ENCODE measurements around the gene AKIRIN1. TPM values are rescaled to one million over a fixed set of nuclear protein-coding genes. Genes with fewer than 3 reads are reported as not detected.
A peak's percentile ranks its signal among the peaks of the same experiment; 100 is the strongest.

Gene AKIRIN1
- total RNA-seq, 3 donors from 2014 or later (not counting 1 experiment from before 2014, with no cell fraction given), result 70.4 to 80.7 (median 73.2) TPM

GRCh38 chr1:38989979-38990378 lies 1.1 kb upstream of the AKIRIN1 start:
- H3K27me3 ChIP-seq (ENCODE audit: control insufficient read depth, insufficient read depth, low read length), result no peaks in the 10 kb centered on the region
- TF ChIP-seq, protein P1, sequence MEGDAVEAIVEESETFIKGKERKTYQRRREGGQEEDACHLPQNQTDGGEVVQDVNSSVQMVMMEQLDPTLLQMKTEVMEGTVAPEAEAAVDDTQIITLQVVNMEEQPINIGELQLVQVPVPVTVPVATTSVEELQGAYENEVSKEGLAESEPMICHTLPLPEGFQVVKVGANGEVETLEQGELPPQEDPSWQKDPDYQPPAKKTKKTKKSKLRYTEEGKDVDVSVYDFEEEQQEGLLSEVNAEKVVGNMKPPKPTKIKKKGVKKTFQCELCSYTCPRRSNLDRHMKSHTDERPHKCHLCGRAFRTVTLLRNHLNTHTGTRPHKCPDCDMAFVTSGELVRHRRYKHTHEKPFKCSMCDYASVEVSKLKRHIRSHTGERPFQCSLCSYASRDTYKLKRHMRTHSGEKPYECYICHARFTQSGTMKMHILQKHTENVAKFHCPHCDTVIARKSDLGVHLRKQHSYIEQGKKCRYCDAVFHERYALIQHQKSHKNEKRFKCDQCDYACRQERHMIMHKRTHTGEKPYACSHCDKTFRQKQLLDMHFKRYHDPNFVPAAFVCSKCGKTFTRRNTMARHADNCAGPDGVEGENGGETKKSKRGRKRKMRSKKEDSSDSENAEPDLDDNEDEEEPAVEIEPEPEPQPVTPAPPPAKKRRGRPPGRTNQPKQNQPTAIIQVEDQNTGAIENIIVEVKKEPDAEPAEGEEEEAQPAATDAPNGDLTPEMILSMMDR (IDR thresholded peaks at IDR 0.05), result no peak
- peak overlapping the region; percentile 77 to 84 for H3K27ac Mint-ChIP-seq
- H3K4me1 Mint-ChIP-seq, result peaks cover 22 to 28% of the 10 kb centered on the region in 2 donors
- peaks cover 0 to 3% of the 10 kb centered on the region in 2 donors for H3K27me3 Mint-ChIP-seq (ENCODE audit: low read depth in 2 of 2)
- H3K4me1 ChIP-seq (ENCODE audit: control insufficient read depth, insufficient read depth, low read length), result peaks cover 20% of the 10 kb centered on the region
- no peaks in the 10 kb centered on the region for H3K9me3 ChIP-seq (ENCODE audit: control insufficient read depth, insufficient read depth, low read length)
- no peaks in the 10 kb centered on the region for H3K9me3 Mint-ChIP-seq
- 87% methylated on average over 2 of the region's 2 CpGs for WGBS (ENCODE audit: insufficient coverage)
- no peaks in the 10 kb centered on the region for H3K36me3 ChIP-seq (ENCODE audit: control insufficient read depth, insufficient read depth, low read length)
- intact Hi-C loops (cut with micrococcal nuclease), result loop anchor here (2.0 kb wide), 1 partner anchor 37 kb away; the partner anchor contains the start of gene NDUFS5
- H3K36me3 Mint-ChIP-seq, result no peaks in the 10 kb centered on the region
- ATAC-seq (no peak), DNase-seq (no peak)
- no peak overlapping the region for H3K4me3 ChIP-seq (ENCODE audit: low read length)
- peak overlapping the region; percentile 82 for H3K4me3 Mint-ChIP-seq
- H3K27ac ChIP-seq (ENCODE audit: low read length), result peak overlapping the region; percentile 93

DNA sequence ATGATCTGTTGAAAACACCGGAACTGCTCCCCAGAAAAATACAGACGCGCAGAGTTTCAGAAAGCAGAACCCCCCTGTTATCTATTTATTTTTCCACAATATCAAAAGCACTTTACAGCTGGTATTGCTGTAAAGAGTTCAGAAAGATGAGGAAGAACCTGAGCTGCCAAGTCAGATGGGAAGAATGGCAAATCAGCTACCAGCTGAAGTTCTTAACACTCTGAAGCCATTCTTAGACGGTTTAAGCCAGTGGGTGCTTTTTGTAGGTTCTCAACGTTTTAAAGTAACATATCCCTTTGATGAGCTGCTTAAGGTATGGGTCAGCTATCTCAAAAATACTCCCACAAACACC lies 714 bp upstream of the AKIRIN1 start:
- ATAC-seq (no peak), DNase-seq (no peak)
- WGBS (ENCODE audit: insufficient coverage), result 37% methylated on average over 3 of the region's 5 CpGs
- Mint-ChIP-seq H3K4me3 (peak overlapping the region; percentile 82), H3K4me1 (peaks cover 26 to 32% of the 10 kb centered on the region in 2 donors), H3K27me3 (ENCODE audit: low read depth in 2 of 2) (peaks cover 0 to 3% of the 10 kb centered on the region in 2 donors), H3K27ac (peak overlapping the region; percentile 77 to 84), H3K36me3 (no peaks in the 10 kb centered on the region), H3K9me3 (no peaks in the 10 kb centered on the region)
- intact Hi-C loops (cut with micrococcal nuclease), result loop anchor here (2.0 kb wide), 1 partner anchor 36 kb away; the partner anchor contains the start of gene NDUFS5
- H3K27ac ChIP-seq (ENCODE audit: low read length), result peak overlapping the region; percentile 93
- peak overlapping the region; percentile 64 for H3K4me3 ChIP-seq (ENCODE audit: low read length)
- peaks cover 20% of the 10 kb centered on the region for H3K4me1 ChIP-seq (ENCODE audit: control insufficient read depth, insufficient read depth, low read length)
- H3K36me3 ChIP-seq (ENCODE audit: control insufficient read depth, insufficient read depth, low read length), result no peaks in the 10 kb centered on the region
- H3K9me3 ChIP-seq (ENCODE audit: control insufficient read depth, insufficient read depth, low read length), result no peaks in the 10 kb centered on the region
- TF ChIP-seq, protein P1 (IDR thresholded peaks at IDR 0.05), result no peak
- H3K27me3 ChIP-seq (ENCODE audit: control insufficient read depth, insufficient read depth, low read length), result no peaks in the 10 kb centered on the region

DNA sequence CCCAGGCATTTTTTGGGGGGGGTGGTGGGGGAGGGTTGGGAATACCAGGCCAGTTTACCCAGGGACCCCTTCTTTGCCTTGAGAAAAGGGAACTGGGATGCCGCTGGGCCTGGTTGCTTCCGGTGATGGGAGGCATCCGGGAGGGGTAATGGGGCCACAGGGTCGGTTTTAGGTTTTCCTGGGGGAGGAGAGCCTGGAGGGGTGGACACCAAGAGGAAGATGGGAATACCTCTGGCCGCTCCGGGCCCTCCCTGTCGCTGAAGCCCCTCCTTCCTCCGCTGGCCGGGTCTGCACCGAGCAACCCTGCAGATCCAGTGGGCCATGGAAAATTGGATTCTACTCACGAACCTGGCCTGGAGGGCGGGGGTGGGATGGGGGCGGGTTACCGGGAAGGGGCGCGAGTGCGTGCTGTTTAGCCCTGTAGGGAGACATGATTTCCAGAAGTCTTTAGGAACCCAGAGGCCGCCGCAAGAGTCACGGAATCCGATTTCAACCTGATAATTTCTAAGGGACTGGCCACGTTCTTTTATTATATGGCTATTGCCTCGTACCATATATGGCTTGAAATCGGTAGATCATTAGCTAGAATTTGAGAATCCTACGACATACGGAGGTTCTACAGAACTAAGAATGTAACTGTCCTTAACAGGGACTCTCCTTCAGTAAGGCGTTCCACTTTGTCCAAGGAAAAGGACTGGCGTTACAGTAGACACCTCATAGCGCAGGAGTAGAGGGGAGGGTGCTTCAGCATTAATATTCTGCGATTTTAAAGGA lies 749 bp downstream of the AKIRIN1 start:
- DNase-seq (peak in 1 of 2 donors; percentile 23), ATAC-seq (no peak)
- intact Hi-C loops (cut with micrococcal nuclease), result loop anchor here (2.0 kb wide), 1 partner anchor 35 kb away; the partner anchor contains the start of gene NDUFS5
- H3K36me3 Mint-ChIP-seq, result no peaks in the 10 kb centered on the region
- H3K27ac Mint-ChIP-seq, result peak overlapping the region; percentile 76 to 77
- TF ChIP-seq, protein P1 (IDR thresholded peaks at IDR 0.05), result no peak
- H3K9me3 ChIP-seq (ENCODE audit: control insufficient read depth, insufficient read depth, low read length), result no peaks in the 10 kb centered on the region
- H3K4me3 ChIP-seq (ENCODE audit: low read length), result peak overlapping the region; percentile 64
- H3K27me3 Mint-ChIP-seq (ENCODE audit: low read depth in 2 of 2), result no peaks in the 10 kb centered on the region
- H3K36me3 ChIP-seq (ENCODE audit: control insufficient read depth, insufficient read depth, low read length), result no peaks in the 10 kb centered on the region
- no peaks in the 10 kb centered on the region for H3K27me3 ChIP-seq (ENCODE audit: control insufficient read depth, insufficient read depth, low read length)
- peaks cover 28% of the 10 kb centered on the region for H3K4me1 ChIP-seq (ENCODE audit: control insufficient read depth, insufficient read depth, low read length)
- 0% methylated on average over 24 of the region's 30 CpGs for WGBS (ENCODE audit: insufficient coverage)
- H3K4me1 Mint-ChIP-seq, result peaks cover 36 to 41% of the 10 kb centered on the region in 2 donors
- peak overlapping the region; percentile 85 for H3K4me3 Mint-ChIP-seq
- H3K27ac ChIP-seq (ENCODE audit: low read length), result peak overlapping the region; percentile 55
- no peaks in the 10 kb centered on the region for H3K9me3 Mint-ChIP-seq

Measured in natural killer cell (primary cell).